Measurements from ENCODE around the gene UGT1A3.
A peak's percentile ranks its signal among the peaks of the same experiment; 100 is the strongest.
"Not testable (repeated sequence)": the region's sequence is repeated elsewhere in the genome, so short reads cannot be mapped to it uniquely, and the experiment has no call there.

Gene UGT1A3

GRCh38 chr2:233728723-233729301 lies at the start of gene UGT1A3:
TSS of gene UGT1A3 (plus strand) at chr2:233729042. CDS start at chr2:233729127, 85 bp downstream.
- no peak for DNase-seq

GRCh38 chr2:233679196-233679595 lies 49.6 kb upstream of the UGT1A3 start:
- DNase-seq = no peak

- DNase-seq = no peak
These were observed 48.3 kb upstream of the UGT1A3 start for GRCh38 chr2:233680361-233681045.

GRCh38 chr2:233681521-233682099 lies 47.2 kb upstream of the UGT1A3 start, which contains the start of gene UGT1A7:
TSS of gene UGT1A7 (plus strand) at chr2:233681901. CDS start at chr2:233681938, 37 bp downstream.
- no peak for DNase-seq

GRCh38 chr2:233684640-233685039 lies 44.2 kb upstream of the UGT1A3 start:
- no peak for DNase-seq

GRCh38 chr2:233686928-233687327 lies 41.9 kb upstream of the UGT1A3 start:
- DNase-seq = no peak

GRCh38 chr2:233688341-233688740 lies 40.5 kb upstream of the UGT1A3 start:
- DNase-seq = no peak

GRCh38 chr2:233689031-233689430 lies 39.8 kb upstream of the UGT1A3 start:
- DNase-seq = no peak

- no peak for DNase-seq
These were observed 39.3 kb upstream of the UGT1A3 start for GRCh38 chr2:233689501-233689900.

- no peak for DNase-seq
These were observed 38.4 kb upstream of the UGT1A3 start for GRCh38 chr2:233690444-233690843.

GRCh38 chr2:233691443-233692433 lies 37.1 kb upstream of the UGT1A3 start:
- no peak for DNase-seq

GRCh38 chr2:233692648-233693047 lies 36.2 kb upstream of the UGT1A3 start, which contains the start of gene UGT1A6:
TSS of gene UGT1A6 (plus strand) at chr2:233692890. CDS start at chr2:233693005, 115 bp downstream.
- no peak for DNase-seq

- no peak for DNase-seq
These were observed 34.9 kb upstream of the UGT1A3 start for GRCh38 chr2:233693963-233694362.

GRCh38 chr2:233698740-233699139 lies 30.1 kb upstream of the UGT1A3 start:
- no peak for DNase-seq

- no peak for DNase-seq
These were observed 29.3 kb upstream of the UGT1A3 start for GRCh38 chr2:233699424-233700027.

- no peak for DNase-seq
These were observed 28.7 kb upstream of the UGT1A3 start for GRCh38 chr2:233700028-233700635.

- not testable (repeated sequence) for DNase-seq
These were observed 28.0 kb upstream of the UGT1A3 start for GRCh38 chr2:233700842-233701241.

GRCh38 chr2:233702238-233702637 lies 26.6 kb upstream of the UGT1A3 start:
- no peak for DNase-seq

- no peak for DNase-seq
These were observed 22.8 kb upstream of the UGT1A3 start for GRCh38 chr2:233705911-233706506.

GRCh38 chr2:233706720-233707119 lies 22.1 kb upstream of the UGT1A3 start:
- DNase-seq = peak; percentile 59

GRCh38 chr2:233707940-233708644 lies 20.8 kb upstream of the UGT1A3 start:
- no peak for DNase-seq
